Mucosa of descending colon (tissue), 3 donors: ENCODE data around the gene ADARB1. TPM values are rescaled to one million over a fixed set of nuclear protein-coding genes. Genes with fewer than 3 reads are reported as not detected.

ENCODE experiments used
- ATAC-seq: fragments of 200-7000 bp; cut with Tn5 transposase; one replicate; pipeline ENCODE4 v1.9.1; 2020; ENCODE audit warnings: mild to moderate bottlenecking, moderate library complexity
- DNase-seq, 3 donors: peaks; one replicate each; pipeline ENCODE4 v3.0.0-alpha.2; 2020
- H3K36me3 ChIP-seq: fragments of 200-600 bp; one replicate; pipeline ENCODE4 v1.8.0; 2021; ENCODE audit warnings: low read depth, mild to moderate bottlenecking
- H3K4me1 ChIP-seq: fragments of 200-600 bp; one replicate; pipeline ENCODE4 v1.8.0; 2021; ENCODE audit warnings: low read depth, mild to moderate bottlenecking
- H3K4me3 ChIP-seq: fragments of 200-600 bp; one replicate; pipeline ENCODE4 v1.8.0; 2021; ENCODE audit warnings: mild to moderate bottlenecking
- H3K9me3 ChIP-seq: fragments of 200-600 bp; one replicate; pipeline ENCODE4 v1.8.0; 2021; ENCODE audit warnings: mild to moderate bottlenecking
- intact Hi-C, 2 donors: fragments of 100-400 bp; cut with DNase I in 1 of 2; cut with micrococcal nuclease in 1 of 2; formaldehyde crosslinking; loops; one replicate each; pipeline versions ENCODE4 v1.11.0 to v1.11.1; 2022; cut with DNase I, micrococcal nuclease
- total RNA-seq, 3 donors: library from RNA; stranded (reverse); fragmentation: NEBNext Ultra II Directional in 2 of 3; extraction: Animal tissue kit (Norgen Biotek cat#: 25700) in 2 of 3; gene quantifications; one replicate each; pipeline versions ENCODE4 v1.2.1 to v1.2.4, GENCODE V29; 2021 to 2023
- TF ChIP-seq, protein P1 (sequence below): fragments of 200-600 bp; IDR thresholded peaks from one replicate; pipeline ENCODE4 v1.8.0; 2022; ENCODE audit warnings: antibody characterized with exemption, mild to moderate bottlenecking
- donor health status: DM: no; HTN: no; CAD: no; lungs with moderate emphysema.
- donor health status: DM: no; HTN: no; CAD: no.
- donor health status: DM: no; HTN: yes; CAD: no.

The ADARB1 gene
- total RNA-seq, 3 donors from 2014 or later: 5.4 to 91.2 (median 8.8) TPM

DNA sequence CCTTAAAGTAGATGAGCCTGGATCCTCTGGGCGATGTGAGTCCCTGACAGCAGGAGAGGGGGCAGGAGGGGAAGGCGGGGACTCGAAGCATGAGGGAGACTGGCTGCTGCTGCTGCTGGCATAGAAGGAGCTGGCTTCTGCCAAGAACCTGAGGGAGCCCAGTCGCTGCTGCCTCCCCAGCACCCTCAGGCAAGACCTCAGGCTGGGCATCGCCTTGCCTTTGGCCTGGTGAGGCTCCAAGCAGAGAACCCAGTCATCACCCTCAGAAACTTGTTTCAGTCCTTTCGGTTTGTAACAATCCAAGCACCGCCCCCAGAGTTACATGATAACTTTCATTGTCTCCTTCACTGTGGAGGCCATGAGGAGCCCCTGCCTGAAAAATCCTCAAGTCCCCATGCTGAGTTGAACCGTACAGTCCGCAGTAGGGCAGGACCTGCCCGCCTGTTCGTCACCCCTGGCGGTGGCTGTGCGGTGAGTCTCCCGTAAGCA lies 174.6 kb downstream of the ADARB1 start:
- DNase-seq (no peak), ATAC-seq (no peak)
- Histone ChIP-seq H3K9me3 (peaks cover 3% of the 10 kb centered on the region), H3K4me3 (no peak overlapping the region), H3K36me3 (no peaks in the 10 kb centered on the region), H3K4me1 (no peaks in the 10 kb centered on the region)
- TF ChIP-seq, protein P1, sequence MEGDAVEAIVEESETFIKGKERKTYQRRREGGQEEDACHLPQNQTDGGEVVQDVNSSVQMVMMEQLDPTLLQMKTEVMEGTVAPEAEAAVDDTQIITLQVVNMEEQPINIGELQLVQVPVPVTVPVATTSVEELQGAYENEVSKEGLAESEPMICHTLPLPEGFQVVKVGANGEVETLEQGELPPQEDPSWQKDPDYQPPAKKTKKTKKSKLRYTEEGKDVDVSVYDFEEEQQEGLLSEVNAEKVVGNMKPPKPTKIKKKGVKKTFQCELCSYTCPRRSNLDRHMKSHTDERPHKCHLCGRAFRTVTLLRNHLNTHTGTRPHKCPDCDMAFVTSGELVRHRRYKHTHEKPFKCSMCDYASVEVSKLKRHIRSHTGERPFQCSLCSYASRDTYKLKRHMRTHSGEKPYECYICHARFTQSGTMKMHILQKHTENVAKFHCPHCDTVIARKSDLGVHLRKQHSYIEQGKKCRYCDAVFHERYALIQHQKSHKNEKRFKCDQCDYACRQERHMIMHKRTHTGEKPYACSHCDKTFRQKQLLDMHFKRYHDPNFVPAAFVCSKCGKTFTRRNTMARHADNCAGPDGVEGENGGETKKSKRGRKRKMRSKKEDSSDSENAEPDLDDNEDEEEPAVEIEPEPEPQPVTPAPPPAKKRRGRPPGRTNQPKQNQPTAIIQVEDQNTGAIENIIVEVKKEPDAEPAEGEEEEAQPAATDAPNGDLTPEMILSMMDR: no peak
- intact Hi-C loops: loop anchor here in 1 of 2 donors (10.0 kb wide), 1 partner anchor 54 kb away; no protein-coding TSS in a partner anchor

DNA sequence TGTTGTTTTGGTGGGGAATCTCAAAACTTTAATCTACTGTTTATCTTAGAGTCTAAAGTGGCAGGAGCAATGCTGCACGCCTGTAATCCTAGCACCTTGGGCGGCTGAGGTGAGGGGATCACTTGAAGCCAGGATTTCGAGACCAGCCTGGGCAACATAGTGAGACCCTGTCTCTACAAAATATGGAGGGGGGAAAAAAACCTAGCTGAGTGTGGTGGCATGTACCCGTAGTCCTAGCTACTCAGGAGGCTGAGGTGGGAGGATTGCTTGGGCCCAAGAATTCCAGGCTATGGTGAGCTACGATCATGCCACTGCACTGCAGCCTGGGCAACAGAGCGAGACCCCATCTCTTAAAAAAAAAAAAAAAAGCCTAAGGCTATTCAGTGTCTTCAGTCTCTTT lies 175.2 kb downstream of the ADARB1 start:
- TF ChIP-seq, protein P1: no peak
- Histone ChIP-seq H3K4me3 (no peak overlapping the region), H3K9me3 (no peaks in the 10 kb centered on the region), H3K36me3 (no peaks in the 10 kb centered on the region), H3K4me1 (no peaks in the 10 kb centered on the region)
- ATAC-seq (no peak), DNase-seq (no peak)
- intact Hi-C loops: loop anchor here in 1 of 2 donors (10.0 kb wide), 1 partner anchor 55 kb away; no protein-coding TSS in a partner anchor

DNA sequence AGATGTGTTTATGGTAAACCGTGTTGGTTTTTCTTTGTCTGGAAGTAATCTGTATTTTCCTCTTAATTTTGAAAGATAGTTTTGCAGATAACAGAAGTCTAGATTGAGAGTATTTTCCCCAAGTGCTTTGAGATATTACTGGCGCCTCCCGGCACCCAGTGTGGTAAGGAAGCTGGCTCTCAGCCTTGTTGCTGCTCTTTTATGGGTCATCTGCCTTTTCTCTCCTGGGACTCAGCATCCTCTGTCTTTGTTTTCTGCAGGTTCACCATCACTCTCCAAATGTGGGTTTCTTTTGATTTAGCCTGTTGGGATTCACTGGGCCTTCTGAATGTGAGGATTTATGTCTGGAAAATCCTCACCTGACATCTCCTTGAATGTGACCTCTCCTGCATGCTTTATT lies 175.9 kb downstream of the ADARB1 start:
- DNase-seq: no peak
- Histone ChIP-seq H3K36me3 (no peaks in the 10 kb centered on the region), H3K4me3 (no peak overlapping the region), H3K9me3 (no peaks in the 10 kb centered on the region), H3K4me1 (no peaks in the 10 kb centered on the region)
- no peak for ATAC-seq
- TF ChIP-seq, protein P1: no peak
- intact Hi-C loops: no loop called here

DNA sequence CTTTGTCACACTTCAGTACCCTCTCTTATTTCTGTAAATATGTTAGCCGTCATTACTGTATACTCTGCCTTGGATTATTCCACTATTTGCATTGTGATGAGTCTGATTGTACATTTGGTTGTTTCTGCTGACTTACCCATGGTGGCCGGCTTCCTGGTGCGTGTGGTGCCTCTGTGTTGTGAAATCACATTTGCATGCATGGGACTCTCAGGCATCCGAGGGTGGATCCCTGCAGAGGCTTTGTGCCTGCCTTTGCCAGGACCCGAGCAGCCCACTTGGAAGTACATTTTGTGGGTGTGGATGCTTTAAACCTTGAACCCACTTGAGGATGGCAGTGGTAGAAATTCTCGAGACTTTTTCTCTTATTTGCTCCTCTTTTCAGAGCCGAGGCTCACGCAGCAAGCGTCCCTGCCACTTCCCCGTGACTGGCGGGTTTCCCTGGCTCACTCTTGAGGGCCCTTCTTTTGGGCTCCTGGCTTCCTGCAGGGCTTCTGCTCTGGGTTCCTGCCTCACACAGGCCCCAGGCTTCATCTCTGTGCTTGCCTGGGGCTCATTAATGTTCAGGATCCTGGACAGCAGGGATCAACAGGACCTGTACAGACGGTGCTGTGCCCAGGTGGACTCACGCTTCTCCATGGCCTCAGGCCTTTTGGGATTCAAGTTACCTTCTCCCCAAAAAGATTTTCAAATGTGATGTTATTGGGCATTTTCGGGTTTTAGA lies 176.7 kb downstream of the ADARB1 start:
- Histone ChIP-seq H3K9me3 (no peaks in the 10 kb centered on the region), H3K4me1 (no peaks in the 10 kb centered on the region), H3K36me3 (no peaks in the 10 kb centered on the region), H3K4me3 (no peak overlapping the region)
- TF ChIP-seq, protein P1: no peak
- DNase-seq (no peak), ATAC-seq (no peak)
- intact Hi-C loops: no loop called here

DNA sequence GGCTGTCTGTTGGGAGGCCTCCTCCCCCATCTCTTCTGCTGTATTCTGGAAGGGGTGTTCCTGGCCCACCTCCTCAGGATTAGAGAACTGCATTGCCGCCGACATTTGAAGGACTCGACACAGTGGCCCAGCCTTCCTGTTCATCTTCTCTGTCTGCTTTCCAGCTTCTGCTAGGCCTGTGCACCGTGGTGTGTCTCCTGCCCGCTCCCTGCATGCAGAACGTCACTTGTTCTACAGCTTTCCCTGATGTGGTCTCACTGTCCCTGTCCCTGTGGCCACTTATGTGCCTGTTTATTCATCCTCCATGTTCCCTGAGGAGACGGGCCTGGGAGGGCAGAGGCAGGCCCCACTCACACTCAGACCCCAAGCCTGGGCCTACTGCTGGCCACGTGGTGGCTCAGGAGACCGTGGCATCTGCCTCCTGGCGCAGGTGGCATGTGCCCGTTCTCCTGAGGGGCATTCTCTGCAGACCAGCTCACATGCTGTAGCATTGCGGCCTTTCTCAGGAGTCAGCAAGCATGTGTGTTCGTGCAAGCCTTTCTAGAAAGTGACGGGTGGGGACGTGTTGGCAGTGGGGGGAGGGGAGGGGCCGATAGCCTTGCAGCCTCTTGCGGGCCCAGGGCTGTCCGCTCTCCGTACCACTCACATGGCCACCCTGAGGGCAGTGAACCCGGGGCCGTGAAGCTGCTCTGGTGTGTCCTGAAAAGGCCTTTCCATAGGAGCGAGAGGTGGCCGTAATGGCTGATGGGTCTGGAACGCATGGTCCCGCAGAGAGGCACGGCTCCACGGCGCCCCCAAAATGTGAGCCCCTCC lies 177.5 kb downstream of the ADARB1 start:
- H3K9me3 ChIP-seq: no peaks in the 10 kb centered on the region
- DNase-seq (no peak), ATAC-seq (no peak)
- H3K4me3 ChIP-seq: no peak overlapping the region
- intact Hi-C loops: no loop called here
- no peaks in the 10 kb centered on the region for H3K4me1 ChIP-seq
- TF ChIP-seq, protein P1: no peak
- H3K36me3 ChIP-seq: no peaks in the 10 kb centered on the region
